ENCODE results near the gene CARD11. TPM values are rescaled to one million over a fixed set of nuclear protein-coding genes. Genes with fewer than 3 reads are reported as not detected.
"Not testable (repeated sequence)": the region's sequence is repeated elsewhere in the genome, so short reads cannot be mapped to it uniquely, and the experiment has no call there.

The CARD11 gene
- total RNA-seq, 2 donors from 2014 or later, result 3.7 to 4.4 TPM

DNA sequence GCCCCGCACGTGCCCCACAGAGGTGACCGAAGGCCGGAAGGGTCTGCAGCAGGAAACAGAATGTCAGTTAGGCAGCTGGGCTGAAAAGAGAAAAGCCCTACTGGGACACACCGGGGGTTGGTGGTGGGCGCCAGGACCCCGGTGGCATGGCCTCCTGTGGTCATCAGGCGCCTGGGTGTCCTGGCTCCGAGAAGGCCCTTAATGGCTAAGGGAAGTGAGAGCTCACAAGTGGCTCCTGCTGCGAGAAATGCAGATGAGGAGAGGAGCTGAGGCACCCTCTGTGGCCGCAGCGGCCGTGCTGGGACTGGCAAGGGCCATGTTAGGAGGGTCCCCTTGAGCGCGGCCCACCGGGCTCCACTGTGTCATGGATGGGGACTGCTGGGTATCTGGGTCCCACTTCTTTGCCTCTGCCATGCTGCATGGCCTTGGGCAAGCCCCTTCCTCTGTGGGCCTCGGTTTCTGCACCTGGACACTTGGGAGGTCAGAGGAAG is 120.3 kb downstream of the CARD11 start:
- Histone ChIP-seq H3K27ac (no peak overlapping the region), H3K27me3 (replicated peaks; ENCODE audit: insufficient read depth) (no peaks in the 10 kb centered on the region), H3K4me1 (ENCODE audit: control insufficient read depth in 1 of 2, low read depth in 2 of 2) (no peaks in the 10 kb centered on the region), H3K36me3 (no peaks in the 10 kb centered on the region), H3K4me3 (no peak overlapping the region), H3K9me3 (no peaks in the 10 kb centered on the region)
- ATAC-seq (ENCODE audit: insufficient number of reproducible peaks, low FRiP score, low read depth) (no peak), DNase-seq (ENCODE audit: low spot score) (no peak)
- TF ChIP-seq, protein P1, sequence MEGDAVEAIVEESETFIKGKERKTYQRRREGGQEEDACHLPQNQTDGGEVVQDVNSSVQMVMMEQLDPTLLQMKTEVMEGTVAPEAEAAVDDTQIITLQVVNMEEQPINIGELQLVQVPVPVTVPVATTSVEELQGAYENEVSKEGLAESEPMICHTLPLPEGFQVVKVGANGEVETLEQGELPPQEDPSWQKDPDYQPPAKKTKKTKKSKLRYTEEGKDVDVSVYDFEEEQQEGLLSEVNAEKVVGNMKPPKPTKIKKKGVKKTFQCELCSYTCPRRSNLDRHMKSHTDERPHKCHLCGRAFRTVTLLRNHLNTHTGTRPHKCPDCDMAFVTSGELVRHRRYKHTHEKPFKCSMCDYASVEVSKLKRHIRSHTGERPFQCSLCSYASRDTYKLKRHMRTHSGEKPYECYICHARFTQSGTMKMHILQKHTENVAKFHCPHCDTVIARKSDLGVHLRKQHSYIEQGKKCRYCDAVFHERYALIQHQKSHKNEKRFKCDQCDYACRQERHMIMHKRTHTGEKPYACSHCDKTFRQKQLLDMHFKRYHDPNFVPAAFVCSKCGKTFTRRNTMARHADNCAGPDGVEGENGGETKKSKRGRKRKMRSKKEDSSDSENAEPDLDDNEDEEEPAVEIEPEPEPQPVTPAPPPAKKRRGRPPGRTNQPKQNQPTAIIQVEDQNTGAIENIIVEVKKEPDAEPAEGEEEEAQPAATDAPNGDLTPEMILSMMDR (IDR thresholded peaks at IDR 0.05), result no peak

DNA sequence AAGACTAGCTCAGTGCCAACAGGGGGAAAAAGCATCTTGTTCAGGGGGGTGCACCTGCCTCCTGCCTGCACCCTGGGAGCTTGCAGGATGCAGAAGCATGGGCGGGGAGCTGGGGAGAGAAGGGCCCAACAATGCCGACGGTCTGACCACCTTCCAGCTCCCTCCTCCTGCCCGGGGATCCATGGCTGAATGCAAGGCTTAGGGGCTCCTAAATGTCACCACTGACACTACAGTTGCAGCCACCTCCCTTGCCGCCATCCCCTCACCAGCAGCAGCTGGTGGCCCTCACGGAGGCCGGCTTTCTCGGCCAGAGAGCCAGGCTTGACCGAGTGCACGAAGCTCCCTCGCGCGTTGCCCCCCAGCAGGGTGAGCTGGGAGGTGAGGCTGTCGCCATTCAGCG is 120.8 kb downstream of the CARD11 start:
- Histone ChIP-seq H3K9me3 (no peaks in the 10 kb centered on the region), H3K36me3 (no peaks in the 10 kb centered on the region), H3K4me1 (ENCODE audit: control insufficient read depth in 1 of 2, low read depth in 2 of 2) (no peaks in the 10 kb centered on the region), H3K4me3 (no peak overlapping the region), H3K27ac (no peak overlapping the region), H3K27me3 (replicated peaks; ENCODE audit: insufficient read depth) (no peaks in the 10 kb centered on the region)
- ATAC-seq (ENCODE audit: insufficient number of reproducible peaks, low FRiP score, low read depth), result no peak
- TF ChIP-seq, protein P1 (IDR thresholded peaks at IDR 0.05), result no peak
- no peak for DNase-seq (ENCODE audit: low spot score)

- Histone ChIP-seq H3K27me3 (replicated peaks; ENCODE audit: insufficient read depth) (no peaks in the 10 kb centered on the region), H3K9me3 (no peaks in the 10 kb centered on the region), H3K27ac (no peak overlapping the region), H3K4me3 (no peak overlapping the region), H3K4me1 (ENCODE audit: control insufficient read depth in 1 of 2, low read depth in 2 of 2) (no peaks in the 10 kb centered on the region), H3K36me3 (no peaks in the 10 kb centered on the region)
- no peak for ATAC-seq (ENCODE audit: insufficient number of reproducible peaks, low FRiP score, low read depth)
- TF ChIP-seq, protein P1 (IDR thresholded peaks at IDR 0.05), result no peak
- no peak for DNase-seq (ENCODE audit: low spot score)
These were observed 121.3 kb downstream of the CARD11 start for GRCh38 chr7:2922348-2922691.

GRCh38 chr7:2921653-2922347 is 121.9 kb downstream of the CARD11 start:
- Histone ChIP-seq H3K27ac (no peak overlapping the region), H3K4me3 (peak overlapping the region; percentile 47), H3K36me3 (no peaks in the 10 kb centered on the region), H3K9me3 (no peaks in the 10 kb centered on the region), H3K27me3 (replicated peaks; ENCODE audit: insufficient read depth) (no peaks in the 10 kb centered on the region), H3K4me1 (ENCODE audit: control insufficient read depth in 1 of 2, low read depth in 2 of 2) (no peaks in the 10 kb centered on the region)
- TF ChIP-seq, protein P1 (IDR thresholded peaks at IDR 0.05), result no peak
- no peak for DNase-seq (ENCODE audit: low spot score)
- no peak for ATAC-seq (ENCODE audit: insufficient number of reproducible peaks, low FRiP score, low read depth)

GRCh38 chr7:2920956-2921652 is 122.6 kb downstream of the CARD11 start:
- H3K36me3 ChIP-seq, result no peaks in the 10 kb centered on the region
- no peaks in the 10 kb centered on the region for H3K27me3 ChIP-seq (replicated peaks; ENCODE audit: insufficient read depth)
- H3K4me3 ChIP-seq, result peak overlapping the region; percentile 47
- no peak for ATAC-seq (ENCODE audit: insufficient number of reproducible peaks, low FRiP score, low read depth)
- DNase-seq (ENCODE audit: low spot score), result no peak
- H3K27ac ChIP-seq, result no peak overlapping the region
- no peaks in the 10 kb centered on the region for H3K9me3 ChIP-seq
- no peaks in the 10 kb centered on the region for H3K4me1 ChIP-seq (ENCODE audit: control insufficient read depth in 1 of 2, low read depth in 2 of 2)
- TF ChIP-seq, protein P1 (IDR thresholded peaks at IDR 0.05), result no peak

DNA sequence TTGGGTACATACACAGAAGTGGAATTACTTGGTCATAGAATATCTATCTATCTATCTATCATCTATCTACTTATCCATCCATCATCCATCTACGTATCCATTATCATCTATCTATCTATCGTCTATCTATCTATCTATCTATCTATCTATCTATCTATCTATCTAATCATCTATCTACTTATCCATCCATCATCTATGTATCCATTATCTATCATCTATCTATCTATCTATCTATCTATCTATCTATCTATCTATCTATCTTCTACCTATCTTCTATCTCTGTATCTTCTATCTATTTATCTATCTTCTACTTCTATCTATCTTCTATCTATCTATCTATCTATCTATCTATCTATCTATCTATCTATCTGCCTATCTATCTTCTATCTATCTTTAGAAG is 123.2 kb downstream of the CARD11 start:
- not testable (repeated sequence) for H3K4me3 ChIP-seq; H3K36me3 ChIP-seq; H3K27me3 ChIP-seq (replicated peaks; ENCODE audit: insufficient read depth); H3K9me3 ChIP-seq; DNase-seq (ENCODE audit: low spot score); ATAC-seq (ENCODE audit: insufficient number of reproducible peaks, low FRiP score, low read depth); H3K4me1 ChIP-seq (ENCODE audit: control insufficient read depth in 1 of 2, low read depth in 2 of 2); H3K27ac ChIP-seq
